Measurements from ENCODE around the gene MAPK14. TPM values are rescaled to one million over a fixed set of nuclear protein-coding genes. Genes with fewer than 3 reads are reported as not detected.
"Not testable (repeated sequence)": the region's sequence is repeated elsewhere in the genome, so short reads cannot be mapped to it uniquely, and the experiment has no call there.

The MAPK14 gene
- total and polyA plus RNA-seq, 4 donors = 16.9 to 82.7 (median 35.9) TPM

DNA sequence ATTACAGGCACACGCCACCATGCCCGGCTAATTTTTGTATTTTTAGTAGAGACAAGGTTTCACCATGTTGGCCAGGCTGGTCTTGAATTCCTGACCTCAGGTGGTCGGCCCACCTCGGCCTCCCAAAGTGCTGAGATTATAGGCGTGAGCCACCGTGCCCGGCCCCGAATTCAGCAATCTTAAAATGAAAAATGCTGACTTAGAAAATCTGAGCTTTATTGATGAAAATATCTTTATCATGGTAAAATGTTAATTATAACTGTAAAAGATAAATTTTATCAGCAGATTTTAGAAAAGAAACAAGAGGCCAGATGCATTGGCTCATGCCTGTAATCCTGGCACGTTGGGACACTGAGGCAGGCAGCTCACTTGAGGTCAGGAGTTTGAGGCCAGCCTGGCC lies 39.6 kb upstream of the MAPK14 start:
- 86% methylated on average over 9 of the region's 9 CpGs for WGBS
- H3K36me3 ChIP-seq (ENCODE audit: control insufficient read depth in 4 of 4, insufficient read depth in 3 of 4, low read depth in 1 of 4, low read length in 3 of 4); H3K9me3 ChIP-seq (ENCODE audit: control insufficient read depth in 4 of 4, low read length in 3 of 4); H3K4me3 ChIP-seq (ENCODE audit: low read depth in 1 of 3, low read length in 3 of 3); H3K9ac ChIP-seq (ENCODE audit: low read depth in 1 of 2, low read length in 2 of 2); DNase-seq (ENCODE audit: low spot score); H3K4me1 ChIP-seq (ENCODE audit: control insufficient read depth in 4 of 4, insufficient read depth in 4 of 4, low read length in 3 of 4); H3K27ac ChIP-seq (ENCODE audit: low read depth in 1 of 2, low read length in 2 of 2); H3K27me3 ChIP-seq (ENCODE audit: control insufficient read depth in 4 of 4, insufficient read depth in 4 of 4, low read length in 3 of 4): not testable (repeated sequence)

DNA sequence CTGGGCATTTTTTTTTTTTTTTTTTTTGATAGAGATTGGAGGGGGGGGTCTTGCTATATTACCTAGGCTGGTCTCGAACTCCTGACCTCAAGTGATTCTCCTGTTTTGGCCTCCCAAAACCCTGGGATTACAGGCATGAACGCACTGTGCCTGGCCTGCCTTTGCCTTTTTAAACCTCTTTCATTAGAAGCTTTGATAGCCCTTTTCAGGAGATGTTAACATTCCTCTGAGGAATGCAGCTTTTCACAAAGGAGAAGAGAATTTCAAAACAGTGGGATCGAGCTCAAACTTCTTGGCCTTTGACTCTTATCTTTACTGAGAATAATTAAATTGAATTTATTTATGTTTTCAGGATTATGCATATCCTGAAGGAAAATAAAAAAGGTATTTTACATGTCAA lies 34.5 kb upstream of the MAPK14 start:
- Histone ChIP-seq H3K36me3 (ENCODE audit: control insufficient read depth in 4 of 4, insufficient read depth in 3 of 4, low read depth in 1 of 4, low read length in 3 of 4) (no peaks in the 10 kb centered on the region), H3K9ac (ENCODE audit: low read depth in 1 of 2, low read length in 2 of 2) (no peak overlapping the region), H3K4me3 (ENCODE audit: low read depth in 1 of 3, low read length in 3 of 3) (no peak overlapping the region), H3K27me3 (ENCODE audit: control insufficient read depth in 4 of 4, insufficient read depth in 4 of 4, low read length in 3 of 4) (no peaks in the 10 kb centered on the region), H3K4me1 (ENCODE audit: control insufficient read depth in 4 of 4, insufficient read depth in 4 of 4, low read length in 3 of 4) (no peaks in the 10 kb centered on the region), H3K27ac (ENCODE audit: low read depth in 1 of 2, low read length in 2 of 2) (no peak overlapping the region), H3K9me3 (ENCODE audit: control insufficient read depth in 4 of 4, low read length in 3 of 4) (no peaks in the 10 kb centered on the region)
- TF ChIP-seq HNF4G (IDR thresholded peaks at IDR 0.05) = no peak
- no peak for TF ChIP-seq YY1 (IDR thresholded peaks at IDR 0.05)
- no peak for TF ChIP-seq EGR1 (IDR thresholded peaks at IDR 0.05; ENCODE audit: low read depth in 2 of 2)
- TF ChIP-seq, protein P1, sequence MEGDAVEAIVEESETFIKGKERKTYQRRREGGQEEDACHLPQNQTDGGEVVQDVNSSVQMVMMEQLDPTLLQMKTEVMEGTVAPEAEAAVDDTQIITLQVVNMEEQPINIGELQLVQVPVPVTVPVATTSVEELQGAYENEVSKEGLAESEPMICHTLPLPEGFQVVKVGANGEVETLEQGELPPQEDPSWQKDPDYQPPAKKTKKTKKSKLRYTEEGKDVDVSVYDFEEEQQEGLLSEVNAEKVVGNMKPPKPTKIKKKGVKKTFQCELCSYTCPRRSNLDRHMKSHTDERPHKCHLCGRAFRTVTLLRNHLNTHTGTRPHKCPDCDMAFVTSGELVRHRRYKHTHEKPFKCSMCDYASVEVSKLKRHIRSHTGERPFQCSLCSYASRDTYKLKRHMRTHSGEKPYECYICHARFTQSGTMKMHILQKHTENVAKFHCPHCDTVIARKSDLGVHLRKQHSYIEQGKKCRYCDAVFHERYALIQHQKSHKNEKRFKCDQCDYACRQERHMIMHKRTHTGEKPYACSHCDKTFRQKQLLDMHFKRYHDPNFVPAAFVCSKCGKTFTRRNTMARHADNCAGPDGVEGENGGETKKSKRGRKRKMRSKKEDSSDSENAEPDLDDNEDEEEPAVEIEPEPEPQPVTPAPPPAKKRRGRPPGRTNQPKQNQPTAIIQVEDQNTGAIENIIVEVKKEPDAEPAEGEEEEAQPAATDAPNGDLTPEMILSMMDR (IDR thresholded peaks at IDR 0.05; ENCODE audit: low read depth, low read length, missing input control) = no peak
- TF ChIP-seq, protein P2, sequence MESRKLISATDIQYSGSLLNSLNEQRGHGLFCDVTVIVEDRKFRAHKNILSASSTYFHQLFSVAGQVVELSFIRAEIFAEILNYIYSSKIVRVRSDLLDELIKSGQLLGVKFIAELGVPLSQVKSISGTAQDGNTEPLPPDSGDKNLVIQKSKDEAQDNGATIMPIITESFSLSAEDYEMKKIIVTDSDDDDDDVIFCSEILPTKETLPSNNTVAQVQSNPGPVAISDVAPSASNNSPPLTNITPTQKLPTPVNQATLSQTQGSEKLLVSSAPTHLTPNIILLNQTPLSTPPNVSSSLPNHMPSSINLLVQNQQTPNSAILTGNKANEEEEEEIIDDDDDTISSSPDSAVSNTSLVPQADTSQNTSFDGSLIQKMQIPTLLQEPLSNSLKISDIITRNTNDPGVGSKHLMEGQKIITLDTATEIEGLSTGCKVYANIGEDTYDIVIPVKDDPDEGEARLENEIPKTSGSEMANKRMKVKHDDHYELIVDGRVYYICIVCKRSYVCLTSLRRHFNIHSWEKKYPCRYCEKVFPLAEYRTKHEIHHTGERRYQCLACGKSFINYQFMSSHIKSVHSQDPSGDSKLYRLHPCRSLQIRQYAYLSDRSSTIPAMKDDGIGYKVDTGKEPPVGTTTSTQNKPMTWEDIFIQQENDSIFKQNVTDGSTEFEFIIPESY (IDR thresholded peaks at IDR 0.05) = no peak
- TF ChIP-seq TAF1 (conservative IDR thresholded peaks at IDR 0.05) = no peak
- TF ChIP-seq, protein P3, sequence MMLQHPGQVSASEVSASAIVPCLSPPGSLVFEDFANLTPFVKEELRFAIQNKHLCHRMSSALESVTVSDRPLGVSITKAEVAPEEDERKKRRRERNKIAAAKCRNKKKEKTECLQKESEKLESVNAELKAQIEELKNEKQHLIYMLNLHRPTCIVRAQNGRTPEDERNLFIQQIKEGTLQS (IDR thresholded peaks at IDR 0.05) = no peak
- TF ChIP-seq GABPA (IDR thresholded peaks at IDR 0.05 in 1 of 2, conservative IDR thresholded peaks at IDR 0.05 in 1 of 2) = no peak
- no peak for TF ChIP-seq RAD21 (IDR thresholded peaks at IDR 0.05)
- TF ChIP-seq FOXA2 (IDR thresholded peaks at IDR 0.05) = no peak
- no peak for TF ChIP-seq HNF4A (conservative IDR thresholded peaks at IDR 0.05)
- no peak for TF ChIP-seq RXRA (IDR thresholded peaks at IDR 0.05)
- TF ChIP-seq NR2F2 (IDR thresholded peaks at IDR 0.05) = no peak
- TF ChIP-seq, protein P4, sequence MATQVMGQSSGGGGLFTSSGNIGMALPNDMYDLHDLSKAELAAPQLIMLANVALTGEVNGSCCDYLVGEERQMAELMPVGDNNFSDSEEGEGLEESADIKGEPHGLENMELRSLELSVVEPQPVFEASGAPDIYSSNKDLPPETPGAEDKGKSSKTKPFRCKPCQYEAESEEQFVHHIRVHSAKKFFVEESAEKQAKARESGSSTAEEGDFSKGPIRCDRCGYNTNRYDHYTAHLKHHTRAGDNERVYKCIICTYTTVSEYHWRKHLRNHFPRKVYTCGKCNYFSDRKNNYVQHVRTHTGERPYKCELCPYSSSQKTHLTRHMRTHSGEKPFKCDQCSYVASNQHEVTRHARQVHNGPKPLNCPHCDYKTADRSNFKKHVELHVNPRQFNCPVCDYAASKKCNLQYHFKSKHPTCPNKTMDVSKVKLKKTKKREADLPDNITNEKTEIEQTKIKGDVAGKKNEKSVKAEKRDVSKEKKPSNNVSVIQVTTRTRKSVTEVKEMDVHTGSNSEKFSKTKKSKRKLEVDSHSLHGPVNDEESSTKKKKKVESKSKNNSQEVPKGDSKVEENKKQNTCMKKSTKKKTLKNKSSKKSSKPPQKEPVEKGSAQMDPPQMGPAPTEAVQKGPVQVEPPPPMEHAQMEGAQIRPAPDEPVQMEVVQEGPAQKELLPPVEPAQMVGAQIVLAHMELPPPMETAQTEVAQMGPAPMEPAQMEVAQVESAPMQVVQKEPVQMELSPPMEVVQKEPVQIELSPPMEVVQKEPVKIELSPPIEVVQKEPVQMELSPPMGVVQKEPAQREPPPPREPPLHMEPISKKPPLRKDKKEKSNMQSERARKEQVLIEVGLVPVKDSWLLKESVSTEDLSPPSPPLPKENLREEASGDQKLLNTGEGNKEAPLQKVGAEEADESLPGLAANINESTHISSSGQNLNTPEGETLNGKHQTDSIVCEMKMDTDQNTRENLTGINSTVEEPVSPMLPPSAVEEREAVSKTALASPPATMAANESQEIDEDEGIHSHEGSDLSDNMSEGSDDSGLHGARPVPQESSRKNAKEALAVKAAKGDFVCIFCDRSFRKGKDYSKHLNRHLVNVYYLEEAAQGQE (IDR thresholded peaks at IDR 0.05) = no peak
- no peak for DNase-seq (ENCODE audit: low spot score)
- WGBS = 89% methylated on average over 3 of the region's 3 CpGs
